Stimulated activated memory B cell treated with anti-CD40 and anti-IgM and Interleukin-4, amounts not matched to agents 10 μg/mL and 1 μg/mL and 100 μg/mL, for 72 hours (primary cell): ENCODE results near the gene DCC.

Source experiments
- ATAC-seq: fragments of 150-1000 bp; cut with Tn5 transposase; 2 replicates; pipeline ENCODE4 v1.10.0; 2021
- H3K27ac Mint-ChIP-seq: one replicate; pipeline ENCODE4 v1.8.0; 2022; ENCODE audit warnings: mild to moderate bottlenecking, mixed read lengths
- H3K27me3 Mint-ChIP-seq: one replicate; pipeline ENCODE4 v1.8.0; 2022; ENCODE audit warnings: mixed read lengths
- H3K36me3 Mint-ChIP-seq: one replicate; pipeline ENCODE4 v1.8.0; 2022; ENCODE audit warnings: mixed read lengths
- H3K4me1 Mint-ChIP-seq: one replicate; pipeline ENCODE4 v1.8.0; 2022; ENCODE audit warnings: mixed read lengths
- H3K4me3 Mint-ChIP-seq: one replicate; pipeline ENCODE4 v1.8.0; 2022; ENCODE audit warnings: mild to moderate bottlenecking, moderate library complexity, mixed read lengths
- H3K9me3 Mint-ChIP-seq: one replicate; pipeline ENCODE4 v1.8.0; 2022; ENCODE audit warnings: mixed read lengths

The DCC gene

GRCh38 chr18:52914148-52914547 lies 574.2 kb downstream of the DCC start:
- no peaks in the 10 kb centered on the region for H3K4me1 Mint-ChIP-seq
- ATAC-seq = no peak
- H3K9me3 Mint-ChIP-seq = no peaks in the 10 kb centered on the region
- no peak overlapping the region for H3K27ac Mint-ChIP-seq
- no peaks in the 10 kb centered on the region for H3K27me3 Mint-ChIP-seq
- H3K36me3 Mint-ChIP-seq = no peaks in the 10 kb centered on the region
- H3K4me3 Mint-ChIP-seq = no peak overlapping the region

- no peaks in the 10 kb centered on the region for H3K9me3 Mint-ChIP-seq
- no peaks in the 10 kb centered on the region for H3K4me1 Mint-ChIP-seq
- H3K27ac Mint-ChIP-seq = no peak overlapping the region
- H3K36me3 Mint-ChIP-seq = no peaks in the 10 kb centered on the region
- no peak for ATAC-seq
- H3K4me3 Mint-ChIP-seq = no peak overlapping the region
- no peaks in the 10 kb centered on the region for H3K27me3 Mint-ChIP-seq
Observed at GRCh38 chr18:52920665-52921064, 580.7 kb downstream of the DCC start.

GRCh38 chr18:52933356-52933755 lies 593.4 kb downstream of the DCC start:
- Mint-ChIP-seq H3K4me3 (no peak overlapping the region), H3K36me3 (no peaks in the 10 kb centered on the region), H3K27me3 (no peaks in the 10 kb centered on the region), H3K9me3 (peaks cover 4% of the 10 kb centered on the region), H3K4me1 (no peaks in the 10 kb centered on the region), H3K27ac (no peak overlapping the region)
- no peak for ATAC-seq

GRCh38 chr18:52936931-52937330 lies 596.9 kb downstream of the DCC start:
- no peaks in the 10 kb centered on the region for H3K4me1 Mint-ChIP-seq
- no peak overlapping the region for H3K4me3 Mint-ChIP-seq
- H3K27me3 Mint-ChIP-seq = no peaks in the 10 kb centered on the region
- H3K36me3 Mint-ChIP-seq = no peaks in the 10 kb centered on the region
- H3K9me3 Mint-ChIP-seq = peaks cover 4% of the 10 kb centered on the region
- no peak overlapping the region for H3K27ac Mint-ChIP-seq
- ATAC-seq = no peak

- Mint-ChIP-seq H3K4me1 (no peaks in the 10 kb centered on the region), H3K27me3 (no peaks in the 10 kb centered on the region), H3K27ac (no peak overlapping the region), H3K4me3 (no peak overlapping the region), H3K9me3 (peaks cover 4% of the 10 kb centered on the region), H3K36me3 (no peaks in the 10 kb centered on the region)
- ATAC-seq = no peak
Observed at GRCh38 chr18:52937840-52938239, 597.8 kb downstream of the DCC start.

GRCh38 chr18:52945552-52945951 lies 605.6 kb downstream of the DCC start:
- Mint-ChIP-seq H3K27me3 (no peaks in the 10 kb centered on the region), H3K36me3 (no peaks in the 10 kb centered on the region), H3K4me1 (no peaks in the 10 kb centered on the region), H3K9me3 (no peaks in the 10 kb centered on the region), H3K27ac (no peak overlapping the region), H3K4me3 (no peak overlapping the region)
- ATAC-seq = no peak

GRCh38 chr18:52948868-52949444 lies 609.0 kb downstream of the DCC start:
- Mint-ChIP-seq H3K27ac (no peak overlapping the region), H3K4me3 (no peak overlapping the region)
- no peak for ATAC-seq

GRCh38 chr18:52950155-52950554 lies 610.2 kb downstream of the DCC start:
- H3K27ac Mint-ChIP-seq = no peak overlapping the region
- no peaks in the 10 kb centered on the region for H3K27me3 Mint-ChIP-seq
- H3K36me3 Mint-ChIP-seq = no peaks in the 10 kb centered on the region

More at GRCh38 chr18:52948868-52949444, 609.0 kb downstream of the DCC start:
- no peaks in the 10 kb centered on the region for H3K36me3 Mint-ChIP-seq
- H3K27me3 Mint-ChIP-seq = no peaks in the 10 kb centered on the region
- no peaks in the 10 kb centered on the region for H3K4me1 Mint-ChIP-seq
- no peaks in the 10 kb centered on the region for H3K9me3 Mint-ChIP-seq

GRCh38 chr18:52953387-52953786 lies 613.4 kb downstream of the DCC start:
- Mint-ChIP-seq H3K27me3 (no peaks in the 10 kb centered on the region), H3K9me3 (peaks cover under 1% of the 10 kb centered on the region), H3K36me3 (no peaks in the 10 kb centered on the region), H3K27ac (no peak overlapping the region), H3K4me1 (no peaks in the 10 kb centered on the region), H3K4me3 (no peak overlapping the region)
- ATAC-seq = no peak

More at GRCh38 chr18:52950155-52950554, 610.2 kb downstream of the DCC start:
- H3K4me3 Mint-ChIP-seq = no peak overlapping the region
- ATAC-seq = no peak
- no peaks in the 10 kb centered on the region for H3K9me3 Mint-ChIP-seq
- no peaks in the 10 kb centered on the region for H3K4me1 Mint-ChIP-seq

- no peak for ATAC-seq
- no peaks in the 10 kb centered on the region for H3K27me3 Mint-ChIP-seq
- H3K9me3 Mint-ChIP-seq = peaks cover 4% of the 10 kb centered on the region
- no peak overlapping the region for H3K4me3 Mint-ChIP-seq
- no peaks in the 10 kb centered on the region for H3K36me3 Mint-ChIP-seq
- H3K27ac Mint-ChIP-seq = no peak overlapping the region
- no peaks in the 10 kb centered on the region for H3K4me1 Mint-ChIP-seq
Observed at GRCh38 chr18:52963481-52963880, 623.5 kb downstream of the DCC start.

- Mint-ChIP-seq H3K9me3 (peaks cover 5% of the 10 kb centered on the region), H3K4me1 (no peaks in the 10 kb centered on the region), H3K27me3 (no peaks in the 10 kb centered on the region), H3K27ac (no peak overlapping the region), H3K4me3 (no peak overlapping the region), H3K36me3 (no peaks in the 10 kb centered on the region)
- ATAC-seq = no peak
Observed at GRCh38 chr18:52970686-52971085, 630.7 kb downstream of the DCC start.

- peaks cover 5% of the 10 kb centered on the region for H3K9me3 Mint-ChIP-seq
- no peaks in the 10 kb centered on the region for H3K4me1 Mint-ChIP-seq
- no peaks in the 10 kb centered on the region for H3K27me3 Mint-ChIP-seq
Observed at GRCh38 chr18:52971097-52971496, 631.1 kb downstream of the DCC start.

GRCh38 chr18:52979892-52980291 lies 639.9 kb downstream of the DCC start:
- H3K9me3 Mint-ChIP-seq = peaks cover 6% of the 10 kb centered on the region
- H3K4me3 Mint-ChIP-seq = no peak overlapping the region
- no peaks in the 10 kb centered on the region for H3K4me1 Mint-ChIP-seq
- no peaks in the 10 kb centered on the region for H3K36me3 Mint-ChIP-seq
- no peak overlapping the region for H3K27ac Mint-ChIP-seq
- H3K27me3 Mint-ChIP-seq = no peaks in the 10 kb centered on the region
- no peak for ATAC-seq

More at GRCh38 chr18:52971097-52971496, 631.1 kb downstream of the DCC start:
- H3K4me3 Mint-ChIP-seq = no peak overlapping the region
- no peak for ATAC-seq
- H3K27ac Mint-ChIP-seq = no peak overlapping the region
- H3K36me3 Mint-ChIP-seq = no peaks in the 10 kb centered on the region

- H3K4me3 Mint-ChIP-seq = no peak overlapping the region
- H3K9me3 Mint-ChIP-seq = no peaks in the 10 kb centered on the region
- no peaks in the 10 kb centered on the region for H3K4me1 Mint-ChIP-seq
- H3K27ac Mint-ChIP-seq = no peak overlapping the region
- ATAC-seq = no peak
- H3K27me3 Mint-ChIP-seq = no peaks in the 10 kb centered on the region
- H3K36me3 Mint-ChIP-seq = no peaks in the 10 kb centered on the region
Observed at GRCh38 chr18:52991246-52991645, 651.2 kb downstream of the DCC start.

GRCh38 chr18:52992041-52992440 lies 652.0 kb downstream of the DCC start:
- ATAC-seq = no peak
- Mint-ChIP-seq H3K4me1 (no peaks in the 10 kb centered on the region), H3K4me3 (no peak overlapping the region), H3K36me3 (no peaks in the 10 kb centered on the region), H3K27me3 (no peaks in the 10 kb centered on the region), H3K9me3 (no peaks in the 10 kb centered on the region), H3K27ac (no peak overlapping the region)

- Mint-ChIP-seq H3K27me3 (no peaks in the 10 kb centered on the region), H3K27ac (no peak overlapping the region), H3K9me3 (no peaks in the 10 kb centered on the region), H3K36me3 (no peaks in the 10 kb centered on the region), H3K4me3 (no peak overlapping the region), H3K4me1 (no peaks in the 10 kb centered on the region)
- no peak for ATAC-seq
Observed at GRCh38 chr18:52995875-52996274, 655.9 kb downstream of the DCC start.

GRCh38 chr18:52999633-53000032 lies 659.6 kb downstream of the DCC start:
- ATAC-seq = no peak
- Mint-ChIP-seq H3K27ac (no peak overlapping the region), H3K4me3 (no peak overlapping the region), H3K27me3 (no peaks in the 10 kb centered on the region), H3K4me1 (no peaks in the 10 kb centered on the region), H3K9me3 (no peaks in the 10 kb centered on the region), H3K36me3 (no peaks in the 10 kb centered on the region)
